Heart left ventricle (tissue), 13 donors: ENCODE data around the gene YPEL2.

ENCODE experiments used
- POLR2A ChIP-seq, 2 donors: fragments of 450-650 bp; IDR thresholded peaks; one replicate each; pipeline ENCODE4 v1.6.1; 2017; ENCODE audit warnings: antibody characterized with exemption in 2 of 2, mild to moderate bottlenecking in 2 of 2, moderate library complexity in 2 of 2
- TF ChIP-seq, protein P1 (sequence below), 12 donors: fragments of 200-600 bp; sonication (generic) in 4 of 12; IDR thresholded peaks; one replicate each; pipeline versions ENCODE4 v1.5.0 to v1.8.0; 2018 to 2022; ENCODE audit warnings: antibody characterized with exemption in 12 of 12, mild to moderate bottlenecking in 5 of 12
- donor health status: ischemic (EF 13 %, LVEDD 7.1; RV severe dilation, severe dysfunction).
- donor health status: DM: no; HTN: yes; CAD: no.
- donor health status: DM: no; HTN: no; CAD: no.
- donor health status: ischemic (EF 25% LVEDD 6.9; RV normal size, moderate dysfunction).
- donor health status: ischemic (EF 25% LVEDD 5.7; RV mildly dilated, moderate dysfunction).
- donor health status: ischemic (EF 35%, LVEDD 5.7; RV mildly dilated, moderate dysfunction).
- donor health status: nonischemic (EF 11% LVEDD 7.7; RV severe dilation, severe dysfunction).
- donor health status: DM: yes; HTN: yes; CAD: no.
- donor health status: PGD.
- donor health status: ischemic (EF 29% LVEDD 5.4; RV normal size, mild dysfunction).
- donor health status: nonischemic (EF 23%, LVEDD 6.1; RV moderate dilation, normal function).

DNA sequence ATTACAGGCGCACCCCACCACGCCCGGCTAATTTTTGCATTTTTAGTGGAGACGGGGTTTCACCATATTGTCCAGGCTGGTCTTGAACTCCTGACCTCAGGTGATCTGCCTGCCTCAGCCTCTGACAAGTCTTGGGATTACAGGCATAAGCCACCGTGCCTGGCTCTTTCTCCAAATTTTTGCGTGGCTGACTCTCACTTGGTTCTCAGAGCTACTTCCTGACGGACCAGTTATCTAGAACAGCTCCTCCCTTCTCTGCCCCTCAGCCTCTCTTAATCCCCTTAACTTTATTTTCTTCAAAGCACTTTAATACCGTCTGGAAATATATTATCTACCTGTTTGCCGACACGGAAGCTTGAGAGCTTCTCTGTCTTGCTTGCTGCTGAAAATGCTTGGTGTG, 4.2 kb downstream of the YPEL2 start:
- TF ChIP-seq, protein P1, sequence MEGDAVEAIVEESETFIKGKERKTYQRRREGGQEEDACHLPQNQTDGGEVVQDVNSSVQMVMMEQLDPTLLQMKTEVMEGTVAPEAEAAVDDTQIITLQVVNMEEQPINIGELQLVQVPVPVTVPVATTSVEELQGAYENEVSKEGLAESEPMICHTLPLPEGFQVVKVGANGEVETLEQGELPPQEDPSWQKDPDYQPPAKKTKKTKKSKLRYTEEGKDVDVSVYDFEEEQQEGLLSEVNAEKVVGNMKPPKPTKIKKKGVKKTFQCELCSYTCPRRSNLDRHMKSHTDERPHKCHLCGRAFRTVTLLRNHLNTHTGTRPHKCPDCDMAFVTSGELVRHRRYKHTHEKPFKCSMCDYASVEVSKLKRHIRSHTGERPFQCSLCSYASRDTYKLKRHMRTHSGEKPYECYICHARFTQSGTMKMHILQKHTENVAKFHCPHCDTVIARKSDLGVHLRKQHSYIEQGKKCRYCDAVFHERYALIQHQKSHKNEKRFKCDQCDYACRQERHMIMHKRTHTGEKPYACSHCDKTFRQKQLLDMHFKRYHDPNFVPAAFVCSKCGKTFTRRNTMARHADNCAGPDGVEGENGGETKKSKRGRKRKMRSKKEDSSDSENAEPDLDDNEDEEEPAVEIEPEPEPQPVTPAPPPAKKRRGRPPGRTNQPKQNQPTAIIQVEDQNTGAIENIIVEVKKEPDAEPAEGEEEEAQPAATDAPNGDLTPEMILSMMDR (IDR thresholded peaks at IDR 0.05) = no peak
- TF ChIP-seq POLR2A (IDR thresholded peaks at IDR 0.05) = no peak
